ENCODE measurements around the gene OS9.

The OS9 gene

DNA sequence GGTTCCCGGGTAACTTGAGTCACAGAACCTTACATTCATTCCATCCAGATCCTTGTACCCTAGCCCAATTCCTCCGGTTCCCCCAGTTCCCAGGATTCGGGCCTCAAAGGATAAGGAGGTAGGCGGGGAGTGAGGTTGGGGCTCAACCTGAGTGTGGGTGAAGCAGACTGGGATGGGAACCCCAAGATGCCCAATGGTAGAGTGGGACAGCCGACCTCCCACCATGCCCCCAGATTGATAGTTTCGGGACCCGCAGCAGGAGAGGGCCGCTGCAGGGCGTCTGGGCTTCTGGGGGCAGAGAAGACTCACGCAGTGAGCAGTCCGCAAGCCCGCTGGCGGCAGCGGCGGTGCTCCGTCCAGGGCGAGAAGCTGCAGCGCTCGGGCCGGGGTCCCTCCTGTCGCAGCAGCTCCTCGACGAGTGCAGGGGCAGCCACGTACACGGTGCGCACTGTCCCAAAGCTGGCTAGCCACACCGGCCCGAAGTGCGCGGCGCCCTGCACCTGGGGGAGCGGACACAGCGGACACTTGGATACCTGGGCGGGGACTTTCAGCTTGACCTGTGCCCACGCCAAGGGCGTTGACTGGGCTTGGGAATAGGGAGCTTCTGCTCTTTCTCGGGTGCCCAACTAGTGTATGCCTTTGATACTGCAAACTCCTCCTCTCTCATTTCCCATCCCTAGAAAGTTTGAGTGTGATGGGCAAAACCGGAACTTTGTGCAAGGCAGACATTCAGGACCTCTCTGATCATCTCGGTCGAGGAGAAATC lies 71.9 kb downstream of the OS9 start:
- no peak for DNase-seq (ENCODE audit: low read depth, low spot score)

DNA sequence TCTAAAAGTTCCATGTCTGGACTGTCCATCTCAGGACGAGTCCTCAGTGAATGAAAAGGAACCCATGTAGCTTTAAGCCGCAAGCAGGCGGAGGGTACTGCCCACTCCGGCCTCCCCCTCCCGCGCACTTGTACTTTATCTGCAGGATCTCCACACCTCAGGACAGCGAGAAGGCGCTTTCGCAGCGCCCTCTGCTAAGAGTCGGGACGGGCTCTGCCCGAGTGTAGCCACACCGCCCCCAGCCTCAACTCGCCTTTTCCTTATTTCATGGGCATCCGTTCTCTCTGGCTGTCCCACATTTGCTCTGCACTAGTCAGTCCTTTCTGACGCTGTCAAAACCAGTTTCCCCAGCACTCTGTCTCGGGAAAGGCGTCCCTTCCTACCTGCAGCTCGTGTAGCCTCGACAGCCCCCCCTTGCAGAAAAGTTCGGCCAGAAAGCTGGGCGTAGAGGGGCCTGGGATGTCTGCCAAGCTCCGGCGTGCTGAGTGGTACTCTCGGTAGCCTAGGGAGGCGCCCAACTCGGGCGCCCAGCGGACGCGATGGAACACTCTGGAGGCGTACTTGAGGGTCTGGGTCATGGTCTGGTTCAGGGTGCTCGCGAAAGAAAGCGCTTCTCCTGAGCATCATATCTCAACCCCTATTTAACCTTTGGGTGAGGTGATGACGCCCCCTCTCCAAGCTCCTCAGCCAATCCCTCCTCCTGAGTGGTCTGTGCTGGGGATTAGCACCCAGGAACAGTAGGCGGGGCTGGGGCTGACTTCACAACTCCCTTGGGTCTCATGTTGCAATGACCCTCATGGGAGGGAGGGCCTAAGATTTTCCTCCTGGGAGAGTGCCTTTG lies 72.8 kb downstream of the OS9 start, which contains the start of gene CYP27B1:
TSS of gene CYP27B1 (minus strand) at position 615 of the 841 bp plus-strand sequence. CDS start at position 578, 37 bp downstream.
- DNase-seq (ENCODE audit: low read depth, low spot score), result no peak

DNA sequence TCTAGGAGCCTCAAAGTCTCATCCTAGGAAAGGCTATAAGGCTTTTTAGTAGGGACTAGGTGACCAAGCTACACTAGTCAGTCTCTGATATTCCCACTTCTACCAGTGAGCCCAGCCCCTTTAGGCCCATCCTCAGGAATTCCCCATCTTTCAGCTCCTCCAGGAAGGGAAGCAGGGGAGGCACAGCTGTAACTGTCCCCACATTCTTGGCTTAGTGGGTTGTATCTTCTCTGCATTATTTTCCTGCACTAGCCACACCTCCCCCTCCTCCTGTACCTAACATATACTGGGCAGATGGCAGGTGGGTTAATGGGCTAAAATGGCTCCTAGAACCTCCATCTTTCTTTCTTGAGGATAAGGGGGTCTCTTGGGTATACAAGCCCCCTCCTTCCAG lies 73.4 kb downstream of the OS9 start:
- DNase-seq (ENCODE audit: low read depth, low spot score), result no peak

DNA sequence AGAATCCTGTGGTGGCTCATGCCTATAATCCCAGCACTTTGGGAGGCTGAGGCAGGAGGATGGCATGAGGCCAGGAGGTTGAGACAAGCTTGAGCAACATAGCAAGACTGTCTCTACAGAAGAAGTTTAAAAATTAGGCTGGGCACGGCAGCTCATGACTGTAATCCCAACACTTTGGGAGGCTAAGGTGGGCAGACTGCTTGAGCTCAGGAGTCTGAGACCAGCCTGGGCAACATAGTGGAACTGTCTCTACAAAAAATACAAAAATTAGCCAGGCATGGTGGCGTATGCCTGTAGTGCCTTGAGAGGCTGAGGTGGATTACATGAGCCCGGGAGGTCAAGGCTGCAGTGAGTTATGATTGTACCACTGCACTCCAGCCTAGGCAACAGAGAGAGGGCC lies 73.9 kb downstream of the OS9 start:
- DNase-seq (ENCODE audit: low read depth, low spot score), result no peak

DNA sequence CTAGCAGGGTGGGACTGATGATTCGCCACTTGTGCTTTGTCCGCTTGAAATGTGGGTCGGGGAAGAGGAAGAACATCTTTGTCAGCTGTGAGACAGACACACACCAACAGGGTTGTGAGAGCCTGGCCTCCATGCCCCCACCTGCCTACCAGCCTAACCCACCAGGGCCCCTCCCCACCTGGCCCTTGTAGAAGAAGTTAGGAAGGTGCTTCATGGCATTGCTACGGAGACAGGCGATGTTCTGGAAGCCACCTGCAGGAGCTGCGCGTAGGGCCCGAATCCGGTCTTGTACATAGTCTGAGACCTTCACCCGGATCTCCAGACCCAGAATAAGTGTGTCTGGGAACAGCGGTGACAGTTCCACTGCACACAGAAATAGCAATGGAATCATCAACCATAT lies 75.7 kb downstream of the OS9 start:
- no peak for DNase-seq (ENCODE audit: low read depth, low spot score)

DNA sequence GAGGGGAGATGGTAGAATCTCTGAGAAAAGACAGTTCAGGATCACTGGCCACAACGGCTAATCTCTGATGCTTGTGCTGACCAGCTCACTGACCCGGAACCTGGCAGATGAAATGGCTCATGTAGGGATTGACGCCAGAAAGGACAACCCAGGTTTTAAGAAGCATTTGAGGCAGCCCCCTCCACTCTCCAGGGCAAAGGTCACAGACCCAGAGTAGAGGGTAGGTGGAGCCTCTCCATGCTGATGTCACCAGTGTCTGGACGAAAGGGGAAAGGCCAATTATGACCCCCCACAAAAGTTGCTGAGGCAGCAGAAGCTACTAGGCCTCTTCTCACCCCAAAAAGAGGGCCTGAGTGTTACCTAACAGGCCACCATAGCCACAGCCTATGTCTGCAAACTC lies 76.8 kb downstream of the OS9 start:
- no peak for DNase-seq (ENCODE audit: low read depth, low spot score)

All from activated naive CD8-positive, alpha-beta T cell treated with anti-CD3 and anti-CD28 coated beads, Interleukin-2, amount 50 U/mL, for 16 hours (primary cell).